B cell (primary cell): ENCODE results near the gene SLFN13. TPM values are rescaled to one million over a fixed set of nuclear protein-coding genes. Genes with fewer than 3 reads are reported as not detected.

ENCODE experiments used
- ATAC-seq: fragments of 200-7000 bp; cut with Tn5 transposase; one replicate; pipeline ENCODE4 v1.10.0; 2021; ENCODE audit warnings: low read depth, mild to moderate bottlenecking, moderate number of reproducible peaks, moderate library complexity
- CTCF ChIA-PET: fragments of 350-600 bp; sonication (Branson Sonifier 250); formaldehyde crosslinking; loops from one replicate; lab custom pipeline; 2021; ENCODE audit warnings: antibody characterized with exemption, inconsistent platforms; lab: Charles Lee
- POLR2A ChIA-PET: fragments of 350-600 bp; sonication (Branson Sonifier 250); formaldehyde crosslinking; loops from one replicate; lab custom pipeline; 2021; ENCODE audit warnings: antibody characterized with exemption; lab: Charles Lee
- DNase-seq: peaks from one replicate; pipeline ENCODE4 v3.0.0; 2013
- H2AFZ ChIP-seq: 2 replicates; pipeline ENCODE4 v1.6.1; 2012; ENCODE audit warnings: mild to moderate bottlenecking, low read depth, low read length; ENCODE audit not compliant: insufficient read depth, poor library complexity, severe bottlenecking
- H3K27ac ChIP-seq, 2 donors: 1 replicate in 1 of 2; 2 replicates in 1 of 2; pipeline ENCODE4 v1.5.1; 2012 to 2013; ENCODE audit warnings: low read length in 2 of 2, mild to moderate bottlenecking in 2 of 2, moderate library complexity in 1 of 2
- H3K27me3 ChIP-seq, 4 experiments: fragments of 200-600 bp in 1 of 4; sonication (generic) in 1 of 4; replicated peaks in 1 of 4; 1 replicate in 2 of 4; 2 replicates in 2 of 4; pipeline versions ENCODE4 v1.6.1 to v1.7.0; 2013 to 2016; ENCODE audit warnings: low read length in 3 of 4, mild to moderate bottlenecking in 2 of 4, mixed read lengths in 1 of 4, moderate library complexity in 1 of 4; ENCODE audit not compliant: insufficient read depth in 4 of 4, control insufficient read depth in 3 of 4; ENCODE audit errors: control extremely low read depth in 1 of 4
- H3K36me3 ChIP-seq, 2 experiments: replicated peaks in 1 of 2; 1 replicate in 1 of 2; 2 replicates in 1 of 2; pipeline versions ENCODE4 v1.6.1 to v1.7.1; 2013; ENCODE audit warnings: low read length in 1 of 2; ENCODE audit not compliant: insufficient read depth in 2 of 2, control insufficient read depth in 1 of 2; ENCODE audit errors: control extremely low read depth in 1 of 2, extremely low read depth in 1 of 2
- H3K4me1 ChIP-seq, 2 donors: fragments of 200-600 bp in 1 of 2; sonication (generic) in 1 of 2; 1 replicate in 1 of 2; 2 replicates in 1 of 2; pipeline versions ENCODE4 v1.5.1 to v1.6.1; 2013 to 2017; ENCODE audit warnings: low read length in 2 of 2; ENCODE audit not compliant: control insufficient read depth in 2 of 2, insufficient read depth in 2 of 2
- H3K4me2 ChIP-seq: replicated peaks from 2 replicates; pipeline ENCODE3; 2012; ENCODE audit warnings: mild to moderate bottlenecking, low read depth, low read length; ENCODE audit not compliant: poor library complexity, severe bottlenecking
- H3K4me3 ChIP-seq, 5 experiments: fragments of 200-600 bp in 1 of 5; sonication (generic) in 1 of 5; 1 replicate in 3 of 5; 2 replicates in 2 of 5; pipeline versions ENCODE4 v1.5.1 to v1.7.0; 2011 to 2016; ENCODE audit warnings: low read length in 4 of 5, mild to moderate bottlenecking in 4 of 5, low read depth in 2 of 5, control low read depth in 1 of 5, moderate library complexity in 1 of 5; ENCODE audit not compliant: insufficient read depth in 1 of 5; ENCODE audit errors: control extremely low read depth in 1 of 5, extremely low read depth in 1 of 5
- H3K79me2 ChIP-seq: fragments of 200-600 bp; sonication (generic); one replicate; pipeline ENCODE4 v1.6.0; 2016; ENCODE audit warnings: low read length; ENCODE audit not compliant: control insufficient read depth, insufficient read depth
- H3K9ac ChIP-seq: fragments of 200-600 bp; sonication (generic); 2 replicates; pipeline ENCODE4 v1.6.1; 2017; ENCODE audit warnings: mild to moderate bottlenecking, low read length, moderate library complexity
- H3K9me3 ChIP-seq, 3 donors: one replicate each; pipeline versions ENCODE4 v1.6.1 to v1.7.1; 2013; ENCODE audit warnings: low read length in 2 of 3; ENCODE audit not compliant: control insufficient read depth in 2 of 3, insufficient read depth in 1 of 3; ENCODE audit errors: control extremely low read depth in 1 of 3
- H4K20me1 ChIP-seq: 2 replicates; pipeline ENCODE4 v1.6.0; 2012; ENCODE audit warnings: mild to moderate bottlenecking, low read length; ENCODE audit not compliant: insufficient read depth, control insufficient read depth, poor library complexity, severe bottlenecking
- H3K27ac Mint-ChIP-seq: one replicate; pipeline ENCODE4 v1.8.0; 2021; ENCODE audit warnings: mixed read lengths
- H3K27me3 Mint-ChIP-seq: one replicate; pipeline ENCODE4 v1.8.0; 2021; ENCODE audit warnings: mixed read lengths
- H3K4me1 Mint-ChIP-seq: one replicate; pipeline ENCODE4 v1.8.0; 2021; ENCODE audit warnings: mixed read lengths
- H3K4me3 Mint-ChIP-seq: one replicate; pipeline ENCODE4 v1.8.0; 2021; ENCODE audit warnings: mixed read lengths
- H3K9me3 Mint-ChIP-seq: one replicate; pipeline ENCODE4 v1.8.0; 2022; ENCODE audit warnings: mixed read lengths; ENCODE audit not compliant: insufficient read depth
- EZH2 ChIP-seq: IDR thresholded peaks from 2 replicates; pipeline ENCODE4 v1.6.1; 2012; ENCODE audit warnings: borderline replicate concordance, low read depth, mild to moderate bottlenecking, moderate library complexity, low read length; ENCODE audit not compliant: insufficient read depth, poor library complexity, severe bottlenecking
- WGBS: methylation state at CpG from one replicate; pipeline ENCODE4 v1.1.5; 2013; ENCODE audit warnings: missing lambda C conversion rate; ENCODE audit not compliant: insufficient coverage; 5-methylcytosine and 5-hydroxymethylcytosine counted together
- intact Hi-C: fragments of 100-400 bp; cut with micrococcal nuclease; formaldehyde crosslinking; loops from one replicate; pipeline ENCODE4 v1.10.0; 2022
- polyA plus RNA-seq: library from polyadenylated mRNA; depleted of rRNA; stranded (reverse); fragments of >200 nt; gene quantifications from 2 replicates; pipeline ENCODE4 v1.2.3, GENCODE V29; 2012
- total RNA-seq, 2 donors: library from RNA; stranded (reverse); fragments of 120-200 nt in 1 of 2; gene quantifications; 1 replicate in 1 of 2; 2 replicates in 1 of 2; pipeline versions ENCODE4 v1.2.3 to v1.2.4, GENCODE V29; 2013 to 2022
- TF ChIP-seq, protein P1 (sequence below): fragments of 200-600 bp; IDR thresholded peaks from one replicate; pipeline ENCODE4 v1.8.0; 2022; ENCODE audit warnings: antibody characterized with exemption, mild to moderate bottlenecking

SLFN13 gene
- total and polyA plus RNA-seq, 2 donors (not counting 1 experiment from before 2014, with no cell fraction given): 9.5 to 31.0 TPM

- POLR2A ChIA-PET: interaction anchor here (0.6 to 2.1 kb wide), 5 partner anchors 23 to 129 kb away, joined by 4 to 11 read pairs (median 5); partner anchors contain the start of genes PEX12 and SLFN11
- H2AFZ ChIP-seq: peak overlapping the region; percentile 96
- H3K27me3 ChIP-seq: no peaks in the 10 kb centered on the region
- H3K4me1 ChIP-seq: peaks cover 14 to 26% of the 10 kb centered on the region in 2 donors
- no peaks in the 10 kb centered on the region for H4K20me1 ChIP-seq
- no peaks in the 10 kb centered on the region for H3K79me2 ChIP-seq
- H3K9me3 ChIP-seq: no peaks in the 10 kb centered on the region
- peak overlapping the region; percentile 79 to 84 for H3K27ac ChIP-seq
- intact Hi-C loops: loop anchor here (1.0 to 5.0 kb wide), 6 partner anchors 11 to 207 kb away; partner anchors contain the start of genes SLFN11, SLFN12 and SLFN5
- Mint-ChIP-seq H3K4me1 (peaks cover 25% of the 10 kb centered on the region), H3K9me3 (no peaks in the 10 kb centered on the region), H3K27ac (peak overlapping the region; percentile 87), H3K27me3 (no peaks in the 10 kb centered on the region), H3K4me3 (peak overlapping the region; percentile 93)
- H3K9ac ChIP-seq: peak overlapping the region; percentile 86
- peak overlapping the region in 4 of 5 experiments; percentile 82 to 90 (median 84) for H3K4me3 ChIP-seq
- 12% methylated on average over 15 of the region's 16 CpGs for WGBS
- no peak for DNase-seq
- TF ChIP-seq, protein P1, sequence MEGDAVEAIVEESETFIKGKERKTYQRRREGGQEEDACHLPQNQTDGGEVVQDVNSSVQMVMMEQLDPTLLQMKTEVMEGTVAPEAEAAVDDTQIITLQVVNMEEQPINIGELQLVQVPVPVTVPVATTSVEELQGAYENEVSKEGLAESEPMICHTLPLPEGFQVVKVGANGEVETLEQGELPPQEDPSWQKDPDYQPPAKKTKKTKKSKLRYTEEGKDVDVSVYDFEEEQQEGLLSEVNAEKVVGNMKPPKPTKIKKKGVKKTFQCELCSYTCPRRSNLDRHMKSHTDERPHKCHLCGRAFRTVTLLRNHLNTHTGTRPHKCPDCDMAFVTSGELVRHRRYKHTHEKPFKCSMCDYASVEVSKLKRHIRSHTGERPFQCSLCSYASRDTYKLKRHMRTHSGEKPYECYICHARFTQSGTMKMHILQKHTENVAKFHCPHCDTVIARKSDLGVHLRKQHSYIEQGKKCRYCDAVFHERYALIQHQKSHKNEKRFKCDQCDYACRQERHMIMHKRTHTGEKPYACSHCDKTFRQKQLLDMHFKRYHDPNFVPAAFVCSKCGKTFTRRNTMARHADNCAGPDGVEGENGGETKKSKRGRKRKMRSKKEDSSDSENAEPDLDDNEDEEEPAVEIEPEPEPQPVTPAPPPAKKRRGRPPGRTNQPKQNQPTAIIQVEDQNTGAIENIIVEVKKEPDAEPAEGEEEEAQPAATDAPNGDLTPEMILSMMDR: no peak
- no peak for TF ChIP-seq EZH2
- no peaks in the 10 kb centered on the region for H3K36me3 ChIP-seq
- no peak for ATAC-seq
- H3K4me2 ChIP-seq: peak overlapping the region; percentile 95
- CTCF ChIA-PET: interaction anchor here (0.8 to 2.7 kb wide), 7 partner anchors 10 to 136 kb away, joined by 3 to 20 read pairs (median 5); no protein-coding TSS in a partner anchor
Measured at GRCh38 chr17:35448899-35449227, 297 bp upstream of the SLFN13 start.

DNA sequence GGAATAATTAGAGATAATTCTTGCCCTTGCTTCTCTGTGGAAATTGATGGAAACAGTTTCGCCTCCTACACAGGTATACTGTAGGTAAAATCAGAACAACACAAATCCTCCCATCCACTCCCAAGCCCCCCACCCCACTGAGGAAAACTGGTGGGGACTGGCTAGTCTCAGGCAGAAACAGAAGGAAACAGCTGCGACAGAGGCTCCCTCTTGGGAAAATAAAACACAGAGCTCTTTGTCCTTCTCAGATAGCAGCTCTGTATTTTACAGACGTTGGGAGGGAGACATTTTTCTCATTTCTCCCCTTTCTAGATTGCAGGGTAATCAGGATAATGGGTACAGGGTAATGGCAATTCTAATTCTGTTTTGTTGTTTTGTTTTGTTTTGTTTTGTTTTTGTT lies 1.1 kb downstream of the SLFN13 start:
- H3K9me3 Mint-ChIP-seq: no peaks in the 10 kb centered on the region
- no peak for TF ChIP-seq EZH2
- TF ChIP-seq, protein P1: no peak
- POLR2A ChIA-PET: interaction anchor here (0.7 to 2.1 kb wide), 3 partner anchors 13 to 40 kb away, joined by 3 to 11 read pairs (median 3); partner anchors contain the start of gene SLFN12
- no peaks in the 10 kb centered on the region for H3K79me2 ChIP-seq
- ATAC-seq (no peak), DNase-seq (peak; percentile 16)
- CTCF ChIA-PET: interaction anchor here (1.1 to 2.7 kb wide), 6 partner anchors 14 to 136 kb away, joined by 3 to 20 read pairs (median 8); no protein-coding TSS in a partner anchor
- peaks cover 14 to 26% of the 10 kb centered on the region in 2 donors for H3K4me1 ChIP-seq
- H3K4me1 Mint-ChIP-seq: peaks cover 25% of the 10 kb centered on the region
- peak overlapping the region in 4 of 5 experiments; percentile 82 to 90 (median 84) for H3K4me3 ChIP-seq
- H4K20me1 ChIP-seq: no peaks in the 10 kb centered on the region
- H2AFZ ChIP-seq: peak overlapping the region; percentile 96
- peak overlapping the region; percentile 38 for H3K27ac Mint-ChIP-seq
- no peaks in the 10 kb centered on the region for H3K27me3 Mint-ChIP-seq
- H3K9ac ChIP-seq: peak overlapping the region; percentile 86
- H3K27ac ChIP-seq: peak overlapping the region in 1 of 2 donors; percentile 79
- no peaks in the 10 kb centered on the region for H3K36me3 ChIP-seq
- H3K4me3 Mint-ChIP-seq: peak overlapping the region; percentile 93
- no peaks in the 10 kb centered on the region for H3K9me3 ChIP-seq
- no CpG with 5 or more reads among the region's 3 CpGs for WGBS
- H3K4me2 ChIP-seq: peak overlapping the region; percentile 95
- intact Hi-C loops: loop anchor here (5.0 kb wide), 3 partner anchors 75 to 205 kb away; partner anchors contain the start of genes SLFN11 and SLFN5
- no peaks in the 10 kb centered on the region for H3K27me3 ChIP-seq
